GM21381 (cell line): ENCODE data around the gene SOWAHB.
"Not testable (repeated sequence)": the region's sequence is repeated elsewhere in the genome, so short reads cannot be mapped to it uniquely, and the experiment has no call there.

ENCODE experiments used
- ATAC-seq: cut with Tn5 transposase; IDR thresholded peaks from one replicate; pipeline ENCODE4 v1.9.1; 2021; ENCODE audit warnings: mild to moderate bottlenecking, moderate library complexity; ENCODE audit not compliant: unreplicated experiment

SOWAHB gene

DNA sequence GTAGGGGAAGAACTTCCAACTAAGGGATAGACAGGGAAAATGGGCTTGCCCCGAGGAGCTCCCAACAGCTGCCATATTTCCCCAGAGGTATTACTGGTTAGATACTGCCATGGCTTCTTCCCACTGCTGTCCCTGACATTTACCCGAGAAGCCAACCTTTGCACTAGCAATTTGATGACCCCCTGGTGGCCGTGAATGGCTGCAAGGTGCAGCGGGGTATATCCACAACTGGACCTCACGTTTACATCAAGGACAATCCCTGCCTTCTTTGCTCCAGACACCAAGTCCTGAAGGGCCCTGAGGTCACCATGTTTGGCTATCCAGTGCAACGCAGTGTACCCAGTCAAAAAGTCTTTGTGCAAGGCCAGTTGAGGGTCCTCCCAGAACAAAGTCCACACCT is 2.3 kb downstream of the SOWAHB start:
- ATAC-seq, result no peak

DNA sequence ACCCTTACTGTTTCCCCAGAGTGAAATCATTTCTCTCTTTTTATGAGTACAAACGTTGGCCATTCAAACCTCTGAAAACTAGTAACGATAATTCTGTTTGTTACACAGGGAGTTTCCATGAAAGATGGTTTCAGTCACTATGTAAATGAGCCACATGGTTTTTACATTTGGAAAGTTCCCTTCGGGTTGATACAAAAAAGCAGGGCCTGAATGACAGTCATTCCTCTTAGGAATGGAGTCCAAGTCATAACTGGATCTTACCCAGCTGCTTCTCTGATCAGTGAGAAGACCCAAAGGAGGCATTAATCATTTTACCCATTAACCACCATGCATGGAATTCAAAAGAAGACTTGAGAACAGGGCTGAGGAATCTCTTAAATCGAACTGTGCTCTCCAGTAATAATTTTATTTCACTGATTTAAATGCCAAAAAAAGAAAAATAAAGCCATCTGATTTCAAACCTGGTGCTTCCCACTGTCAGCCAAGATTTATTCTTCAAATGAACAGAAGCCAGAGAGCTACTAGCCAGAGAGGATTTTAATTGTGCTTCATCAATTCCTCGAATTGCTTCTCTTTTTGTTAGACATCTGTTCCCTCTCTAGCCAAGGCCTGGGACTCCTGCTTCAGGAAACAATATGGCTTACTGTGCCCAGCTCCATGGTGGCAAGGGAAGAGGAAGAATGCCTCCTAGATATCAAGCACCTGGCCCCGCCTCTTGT is 3.2 kb downstream of the SOWAHB start:
- ATAC-seq, result no peak

DNA sequence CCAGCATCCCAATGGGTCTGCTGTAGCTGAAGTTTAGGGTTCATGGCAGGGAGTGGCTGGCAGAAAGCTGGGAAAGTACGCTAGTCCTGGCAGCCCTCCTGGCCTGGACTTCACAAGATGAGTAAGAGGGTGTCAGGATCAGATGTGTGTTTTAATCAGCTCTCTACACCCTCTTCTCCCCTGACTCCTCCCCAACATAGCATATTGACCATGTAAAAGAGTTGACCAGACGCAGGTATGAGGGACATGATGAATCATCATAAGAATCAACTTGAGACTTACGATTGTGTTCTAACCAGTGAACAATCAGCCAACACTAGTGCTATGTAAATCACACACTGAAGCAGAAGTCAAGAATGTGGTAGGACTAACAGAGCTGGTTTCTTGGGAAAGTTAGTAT is 5.3 kb downstream of the SOWAHB start:
- no peak for ATAC-seq

DNA sequence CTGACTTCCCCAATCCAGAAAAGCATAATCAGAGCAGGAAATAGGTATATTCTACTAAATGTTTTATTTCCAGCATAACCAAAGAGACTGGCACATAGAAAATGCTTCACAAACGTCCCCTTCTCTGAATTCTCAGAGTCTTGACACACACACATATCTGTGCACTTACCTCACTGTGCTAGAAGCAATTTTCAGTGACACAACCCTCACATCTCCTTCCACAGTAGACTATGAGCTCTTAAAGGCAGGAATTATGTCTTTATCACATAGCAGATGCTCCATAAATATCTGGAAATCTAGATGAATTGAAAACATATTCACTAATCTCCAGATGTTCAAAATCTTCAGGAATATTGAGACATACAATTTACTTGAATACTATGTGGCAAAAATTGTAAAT is 5.9 kb downstream of the SOWAHB start:
- no peak for ATAC-seq

DNA sequence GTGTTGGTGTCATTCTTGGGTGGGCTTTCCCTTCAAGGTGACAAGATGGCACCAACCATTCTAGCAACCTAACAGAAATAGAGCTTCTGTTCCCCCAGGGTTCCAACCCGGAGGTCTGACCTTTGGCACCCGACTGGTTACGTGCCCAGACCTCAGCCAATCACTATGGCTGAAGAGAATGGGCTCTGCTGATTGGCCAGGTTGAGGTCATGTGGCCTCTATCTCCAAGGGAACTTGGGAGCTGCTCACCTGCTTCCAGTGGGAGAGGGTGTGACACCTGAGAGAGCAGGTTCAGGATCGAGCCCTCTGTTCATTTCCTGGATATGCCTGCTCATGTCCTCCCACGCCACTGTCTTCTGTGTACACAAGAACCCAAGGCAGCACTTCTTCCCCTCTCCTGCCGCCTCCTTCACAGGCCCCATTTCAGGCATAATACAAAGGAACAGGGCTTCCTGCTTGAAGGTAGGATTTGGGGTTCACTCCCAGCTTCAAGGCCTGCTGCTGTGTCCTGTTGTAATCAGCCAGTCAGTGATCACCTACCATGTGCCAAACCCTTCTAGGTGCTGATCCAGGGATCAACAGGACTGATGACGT is 11.0 kb downstream of the SOWAHB start:
- no peak for ATAC-seq

DNA sequence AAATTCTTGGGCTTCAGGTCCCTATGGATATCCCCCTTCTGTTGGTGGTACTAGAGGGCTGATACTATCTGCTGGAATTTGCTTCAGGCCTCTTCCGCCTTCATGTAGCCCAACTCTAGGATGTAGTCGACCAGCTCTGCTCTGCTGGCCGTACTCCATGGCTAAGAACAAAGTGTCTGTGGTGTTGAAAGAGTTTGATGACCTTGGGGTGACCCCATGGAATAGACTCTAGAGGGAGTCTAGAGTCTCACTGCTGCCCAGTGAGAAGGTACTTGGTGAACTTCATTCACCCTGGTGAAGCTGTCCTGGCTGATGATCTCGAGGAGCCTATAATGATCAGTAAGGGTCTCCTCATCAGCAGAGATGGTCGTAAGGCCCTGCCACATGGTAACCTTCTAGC is 11.7 kb downstream of the SOWAHB start:
- no peak for ATAC-seq

DNA sequence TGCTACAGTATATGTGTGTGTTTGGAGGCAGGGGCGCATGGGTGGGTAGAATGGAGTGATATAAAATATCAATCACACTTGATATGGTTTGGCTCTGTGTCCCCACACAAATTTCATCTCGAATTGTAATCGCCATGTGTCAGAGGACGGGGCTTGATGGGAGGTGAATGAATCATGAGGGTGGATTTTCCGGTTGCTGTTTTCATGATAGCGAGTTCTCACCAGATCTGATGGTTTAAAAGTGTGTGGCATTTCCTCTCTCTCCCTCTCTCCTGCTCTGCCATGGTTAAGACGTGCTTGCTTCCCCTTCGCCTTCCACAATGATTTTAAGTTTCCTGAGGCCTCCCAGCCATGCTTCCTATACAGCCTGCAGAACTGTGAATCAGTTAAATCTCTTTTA is 14.8 kb downstream of the SOWAHB start:
- no peak for ATAC-seq

DNA sequence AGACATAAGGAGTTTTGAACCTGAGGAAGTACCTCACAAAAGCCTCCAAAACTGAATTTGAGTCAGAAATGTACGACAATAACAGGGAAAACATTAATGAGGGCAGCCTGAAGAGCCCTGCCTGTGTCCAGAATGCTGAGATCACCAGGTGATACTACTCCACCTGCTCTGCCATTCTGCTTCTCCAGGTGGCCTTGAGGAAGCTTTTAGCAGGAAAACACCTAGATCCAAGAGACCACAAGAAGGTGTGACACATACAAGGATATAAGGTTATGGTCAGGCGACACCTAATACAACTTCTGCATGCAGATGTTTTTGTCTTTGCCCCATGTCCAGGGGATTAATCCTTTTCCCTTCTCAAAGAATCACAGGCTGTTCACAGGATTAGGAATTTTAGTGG is 15.3 kb downstream of the SOWAHB start:
- no peak for ATAC-seq

DNA sequence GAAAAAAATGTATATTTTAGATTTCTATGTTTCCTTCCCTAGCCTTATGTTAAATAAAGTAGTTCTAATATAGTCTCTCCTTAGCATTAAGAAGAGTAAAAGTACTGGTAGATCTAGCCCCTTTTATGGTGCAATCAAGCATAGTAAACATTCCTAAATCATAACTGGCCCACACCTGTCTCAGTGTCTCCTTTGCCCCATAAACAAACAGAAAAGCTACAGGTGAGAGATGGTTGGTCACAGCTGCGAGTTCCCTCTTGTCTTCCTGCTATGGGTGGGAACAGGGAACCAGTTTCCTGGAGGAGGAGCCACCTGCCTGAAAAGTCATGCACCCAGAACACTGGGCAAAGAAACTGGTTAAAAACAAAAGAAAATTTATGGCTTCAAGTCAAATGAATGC is 16.6 kb downstream of the SOWAHB start:
- no peak for ATAC-seq

DNA sequence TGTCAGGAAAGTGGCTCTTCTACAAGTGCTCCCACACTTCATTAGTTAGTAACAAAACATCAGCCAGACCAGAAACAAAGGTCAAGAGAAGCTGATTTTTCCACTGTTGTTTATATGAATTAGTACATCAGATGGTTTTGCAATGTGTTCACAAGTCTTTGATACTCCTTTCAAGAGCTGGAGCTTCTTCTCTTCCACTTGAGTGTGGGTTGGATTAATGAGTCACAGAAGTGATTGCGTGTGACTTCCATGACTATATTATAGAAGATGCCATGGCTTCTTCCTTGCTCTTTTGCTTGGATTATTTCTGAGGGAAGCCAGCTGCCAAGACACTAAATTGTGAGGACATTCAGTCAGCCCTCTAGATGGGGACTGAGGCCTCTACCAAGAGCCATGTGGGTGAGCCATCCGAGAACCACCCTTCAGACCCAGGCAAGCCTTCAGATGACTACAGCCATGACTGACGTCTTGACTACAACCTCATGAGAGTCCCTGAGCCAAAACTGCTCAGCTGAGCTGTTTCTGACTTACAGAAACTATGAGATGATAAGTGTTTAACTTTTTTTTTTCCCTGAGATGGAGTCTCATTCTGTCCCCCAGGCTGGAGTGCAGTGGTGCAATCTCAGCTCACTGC is 18.1 kb downstream of the SOWAHB start:
- no peak for ATAC-seq

DNA sequence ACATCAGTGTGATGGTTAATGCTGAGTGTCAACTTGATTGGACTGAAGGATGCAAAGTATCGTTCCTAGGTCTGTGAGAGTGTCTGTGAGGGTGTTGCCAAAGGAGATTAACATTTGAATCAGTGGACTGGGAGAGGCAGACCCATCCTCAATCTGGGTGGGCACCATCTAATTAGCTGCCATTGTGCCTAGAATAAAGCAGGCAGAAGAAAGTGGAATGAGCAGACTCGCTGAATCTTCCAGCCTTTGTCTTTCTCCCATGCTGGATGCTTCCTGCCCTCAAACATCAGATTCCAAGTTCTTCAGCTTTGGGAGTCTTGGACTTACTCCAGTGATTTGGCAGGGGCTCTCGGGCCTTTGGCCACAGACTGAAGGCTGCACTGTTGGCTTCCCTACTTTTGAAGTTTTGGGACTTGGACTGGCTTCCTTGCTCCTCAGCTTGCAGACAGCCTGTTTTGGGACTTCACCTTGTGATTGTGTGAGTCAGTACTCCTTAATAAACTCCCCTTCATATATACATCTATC is 19.2 kb downstream of the SOWAHB start:
- not testable (repeated sequence) for ATAC-seq

DNA sequence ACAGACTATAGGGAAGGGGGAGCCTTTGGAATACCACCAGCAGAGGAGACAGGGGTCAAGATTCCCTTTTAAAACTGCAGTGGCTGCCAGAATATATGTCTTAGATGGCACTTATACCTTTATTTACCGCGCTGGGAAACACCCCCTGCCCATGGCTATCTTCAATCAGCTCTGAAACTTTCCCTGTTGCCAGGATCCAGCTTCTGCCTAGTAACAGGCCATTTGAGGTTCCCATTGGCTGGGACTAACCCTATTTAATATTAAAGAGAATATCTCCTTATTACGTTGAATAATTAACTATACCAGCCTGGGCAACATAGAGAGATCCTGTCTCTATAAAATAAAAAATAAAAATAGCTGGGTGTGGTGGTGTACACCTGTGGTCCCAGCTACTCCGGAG is 23.8 kb downstream of the SOWAHB start:
- no peak for ATAC-seq

DNA sequence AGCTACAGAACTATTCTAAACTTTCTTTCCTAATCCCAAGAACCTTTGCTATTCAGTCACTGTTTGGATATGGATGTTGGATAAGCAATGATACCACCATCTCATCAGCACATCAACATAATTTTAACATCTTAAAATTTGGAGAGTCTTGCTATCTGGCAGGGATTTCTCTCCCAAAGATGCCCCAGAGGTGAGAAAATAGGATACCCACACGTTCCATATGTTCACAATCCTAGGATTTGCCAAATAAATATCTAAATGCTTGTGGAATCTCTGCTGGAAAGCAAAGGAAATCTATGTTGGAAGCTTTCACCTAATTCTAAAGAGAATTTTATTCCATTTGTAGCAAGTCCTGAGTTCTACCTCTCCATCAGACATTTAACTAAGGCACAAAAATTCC is 24.4 kb downstream of the SOWAHB start:
- no peak for ATAC-seq

DNA sequence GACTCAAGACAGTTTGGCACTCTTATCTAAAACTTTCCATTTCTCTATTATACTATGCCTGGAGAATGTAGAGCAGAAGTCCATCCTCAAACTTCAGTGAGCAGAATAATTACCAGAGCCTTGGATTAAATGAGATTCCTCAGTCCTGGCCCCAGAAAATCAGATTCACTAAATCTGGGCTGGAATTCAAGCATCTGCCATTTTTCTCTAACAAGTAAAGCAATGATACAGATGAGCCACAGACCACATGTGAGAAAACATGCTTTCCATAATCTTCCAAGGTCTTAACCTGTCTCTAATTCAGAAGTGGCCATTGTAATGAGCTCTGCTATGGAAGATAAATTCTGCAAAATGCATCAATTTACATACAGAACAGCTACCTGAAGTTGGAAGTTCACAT is 25.4 kb downstream of the SOWAHB start:
- no peak for ATAC-seq

DNA sequence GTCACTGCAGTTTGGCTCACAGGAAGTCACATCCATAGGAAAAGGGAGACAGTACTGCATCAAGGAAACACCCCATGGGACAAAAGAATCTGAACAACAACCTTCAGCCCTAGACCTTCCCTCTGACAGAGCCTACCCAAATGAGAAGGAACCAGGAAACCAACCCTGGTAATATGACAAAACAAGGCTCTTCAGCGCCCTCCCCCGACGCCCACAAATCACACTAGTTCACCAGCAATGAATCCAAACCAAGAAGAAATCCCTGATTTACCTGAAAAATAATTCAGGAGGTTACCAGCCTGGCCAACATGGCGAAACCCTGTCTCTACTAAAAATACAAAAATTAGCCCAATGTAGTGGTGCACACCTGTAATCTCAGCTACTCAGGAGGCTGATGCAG is 29.2 kb downstream of the SOWAHB start:
- ATAC-seq, result not testable (repeated sequence)

DNA sequence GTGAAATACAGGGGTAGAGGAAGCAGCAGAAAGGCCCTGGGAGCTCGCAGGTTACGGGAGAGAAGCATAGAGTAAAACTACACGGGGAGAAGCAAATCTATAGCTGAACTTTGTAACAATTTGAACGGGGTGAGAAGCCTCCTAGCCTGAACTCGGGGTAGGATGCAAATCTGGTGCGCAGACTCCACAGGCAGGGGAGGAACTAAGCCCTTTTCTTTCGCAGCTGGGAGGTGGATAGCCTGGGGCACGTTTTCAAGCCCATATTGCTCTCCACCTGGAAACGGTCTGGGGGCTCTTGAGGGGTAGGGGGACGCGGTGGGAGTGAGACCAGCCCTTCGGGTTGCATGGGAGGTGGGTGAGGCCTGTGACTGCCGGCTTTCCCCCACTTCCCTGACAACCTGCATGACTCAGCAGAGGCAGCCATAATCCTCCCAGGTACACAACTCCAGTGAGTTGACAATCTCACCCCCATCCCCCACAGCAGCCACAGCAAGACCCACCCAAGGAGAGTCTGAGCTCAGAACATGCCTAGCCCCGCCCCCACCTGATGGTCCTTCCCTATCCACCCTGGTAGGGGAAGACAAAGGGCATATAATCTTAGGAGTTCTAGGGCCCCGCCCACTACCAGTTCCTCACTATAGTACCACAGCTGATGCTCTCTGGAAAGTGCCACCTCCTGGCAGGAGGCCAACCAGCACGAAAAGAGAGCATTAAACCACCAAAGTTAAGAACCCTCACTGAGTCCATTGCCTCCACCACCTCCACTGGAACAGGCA is 29.9 kb downstream of the SOWAHB start:
- no peak for ATAC-seq

DNA sequence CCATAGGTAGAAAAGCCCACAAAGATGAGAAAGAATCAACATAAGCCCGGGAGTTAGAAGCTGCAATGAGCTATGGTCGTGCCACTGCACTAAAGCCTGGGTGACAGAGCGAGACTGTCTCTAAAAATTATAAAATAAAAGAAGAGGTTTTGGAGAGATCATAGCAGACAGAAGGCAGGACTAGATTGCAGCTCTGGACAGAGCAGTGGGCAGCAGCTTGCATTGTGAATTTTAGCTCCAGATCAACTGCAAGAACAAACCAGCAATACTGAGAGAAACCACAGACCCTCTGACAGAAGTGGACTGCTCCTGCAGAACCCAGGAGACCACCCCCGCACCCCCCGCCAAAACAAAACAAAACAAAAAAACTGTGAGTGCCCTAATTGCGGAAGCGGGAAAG is 30.6 kb downstream of the SOWAHB start:
- no peak for ATAC-seq

DNA sequence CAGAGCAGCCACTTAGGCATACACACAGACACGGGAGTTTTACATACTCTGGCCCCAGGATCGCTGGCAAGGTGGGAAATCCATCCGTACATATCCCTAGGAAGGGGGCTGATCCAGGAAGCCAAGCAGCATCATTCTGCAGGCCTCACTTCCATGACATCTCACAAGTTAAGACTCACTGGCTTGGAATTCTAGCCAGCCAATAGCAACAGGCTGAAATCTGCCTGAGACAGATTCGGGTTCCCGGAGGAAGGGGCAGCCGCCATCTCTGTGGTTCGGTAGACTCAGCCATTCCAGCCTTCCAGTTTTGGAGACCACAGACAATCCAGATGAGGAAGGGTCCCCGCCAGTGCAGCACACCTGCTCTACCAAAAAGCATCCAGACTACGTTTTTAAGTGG is 31.3 kb downstream of the SOWAHB start:
- ATAC-seq, result no peak

DNA sequence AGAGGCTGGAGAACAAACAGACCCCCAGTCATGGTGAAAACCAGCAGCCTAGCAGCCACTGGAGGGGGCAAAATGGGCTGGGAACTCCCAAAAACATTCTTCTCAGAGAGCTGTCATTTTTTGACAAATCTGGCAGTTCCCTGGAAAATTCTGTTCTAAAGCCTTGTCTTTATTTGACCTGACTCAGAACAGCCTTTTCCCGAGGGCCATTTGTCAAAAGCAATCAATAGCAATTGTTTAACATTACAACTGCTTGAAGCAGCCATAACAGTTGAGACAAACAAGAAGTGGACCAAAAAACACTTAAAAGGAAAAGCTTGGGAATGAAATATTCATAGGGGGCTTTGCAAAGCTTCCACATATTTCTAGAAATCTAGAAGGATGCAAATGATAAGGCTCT is 39.6 kb downstream of the SOWAHB start:
- no peak for ATAC-seq

DNA sequence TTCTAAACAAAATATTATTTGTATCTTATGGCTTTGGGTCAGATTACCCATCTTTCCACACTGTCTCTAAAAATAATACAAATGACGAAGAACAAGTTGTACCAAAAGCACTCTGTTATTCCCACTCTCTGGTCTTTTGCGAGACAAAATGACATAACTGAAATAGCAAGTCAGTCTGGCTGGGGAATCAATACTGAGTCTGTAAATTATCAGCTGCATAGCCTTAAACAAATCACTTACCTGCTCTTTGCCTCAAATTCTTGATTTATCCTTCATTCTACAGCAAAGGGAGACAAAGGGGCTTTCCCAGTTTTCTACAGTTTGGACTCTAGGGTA is 40.9 kb downstream of the SOWAHB start:
- ATAC-seq, result no peak

DNA sequence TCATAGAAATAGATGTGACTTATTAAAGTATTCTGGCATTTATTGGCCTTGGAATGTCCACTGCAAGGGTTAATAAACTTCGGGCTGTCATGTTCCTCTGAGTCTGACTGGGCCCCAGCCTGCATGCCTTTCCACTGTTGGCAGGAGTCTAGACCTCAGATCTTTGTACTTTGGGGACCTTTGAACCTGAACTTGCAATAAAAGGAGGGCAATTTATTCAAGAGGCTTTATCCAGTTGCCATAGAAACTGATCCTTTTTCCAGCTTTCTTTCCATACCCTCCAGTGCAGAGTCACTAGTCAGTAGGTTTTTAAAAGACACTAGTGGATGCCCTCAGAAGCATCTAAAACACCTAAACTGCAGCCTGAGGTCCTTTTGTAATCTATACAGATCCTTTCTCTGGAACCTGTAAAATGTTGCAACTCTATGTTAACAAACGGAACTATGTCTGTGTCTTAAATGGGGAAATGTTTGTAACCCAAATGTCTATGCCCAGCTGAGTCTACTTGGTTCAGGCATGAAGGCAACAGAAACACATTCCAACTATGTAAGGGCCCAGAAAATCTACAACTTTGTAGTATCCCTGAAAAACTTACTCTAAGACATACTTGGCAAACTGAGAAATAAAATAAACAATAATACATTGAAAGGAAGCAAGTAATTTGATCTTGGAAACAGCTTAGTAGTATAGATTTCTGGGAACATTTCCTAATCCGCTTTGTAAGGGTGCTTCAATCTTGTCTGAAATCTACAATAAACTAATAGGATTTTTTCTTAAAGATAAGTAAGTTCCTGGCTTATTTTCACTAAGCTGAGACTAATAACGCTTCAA is 41.5 kb downstream of the SOWAHB start:
- no peak for ATAC-seq
